HG03457 (cell line): ENCODE data around the gene BORCS5.
"Not testable (repeated sequence)": the region's sequence is repeated elsewhere in the genome, so short reads cannot be mapped to it uniquely, and the experiment has no call there.

Experiments used
- ATAC-seq: cut with Tn5 transposase; IDR thresholded peaks from one replicate; pipeline ENCODE4 v1.9.1; 2021; ENCODE audit warnings: moderate number of reproducible peaks; ENCODE audit not compliant: unreplicated experiment

BORCS5 gene

GRCh38 chr12:12482959-12483358 is 126.1 kb downstream of the BORCS5 start:
- no peak for ATAC-seq

- no peak for ATAC-seq
Observed at GRCh38 chr12:12483438-12483837, 126.6 kb downstream of the BORCS5 start.

GRCh38 chr12:12486661-12487240 is 129.9 kb downstream of the BORCS5 start:
- peak; percentile 85 for ATAC-seq

- ATAC-seq = no peak
Observed at GRCh38 chr12:12487490-12487889, 130.6 kb downstream of the BORCS5 start.

GRCh38 chr12:12488296-12488695 is 131.4 kb downstream of the BORCS5 start:
- ATAC-seq = no peak

GRCh38 chr12:12488823-12489550 is 132.1 kb downstream of the BORCS5 start:
- ATAC-seq = no peak

GRCh38 chr12:12491606-12492005 is 134.7 kb downstream of the BORCS5 start:
- ATAC-seq = no peak

GRCh38 chr12:12492547-12492946 is 135.7 kb downstream of the BORCS5 start:
- ATAC-seq = no peak

- no peak for ATAC-seq
Observed at GRCh38 chr12:12495536-12495935, 138.7 kb downstream of the BORCS5 start.

GRCh38 chr12:12498210-12498609 is 141.3 kb downstream of the BORCS5 start:
- ATAC-seq = no peak

GRCh38 chr12:12499909-12500604 is 143.2 kb downstream of the BORCS5 start:
- ATAC-seq = no peak

GRCh38 chr12:12501121-12501520 is 144.2 kb downstream of the BORCS5 start:
- no peak for ATAC-seq

- not testable (repeated sequence) for ATAC-seq
Observed at GRCh38 chr12:12502130-12502814, 145.4 kb downstream of the BORCS5 start.

- ATAC-seq = no peak
Observed at GRCh38 chr12:12502815-12503151, 145.9 kb downstream of the BORCS5 start.

GRCh38 chr12:12503384-12504078 is 146.7 kb downstream of the BORCS5 start:
- ATAC-seq = no peak

- ATAC-seq = peak; percentile 66
Observed at GRCh38 chr12:12505544-12506495, 148.9 kb downstream of the BORCS5 start.

- no peak for ATAC-seq
Observed at GRCh38 chr12:12506496-12506890, 149.6 kb downstream of the BORCS5 start.

GRCh38 chr12:12507121-12507520 is 150.2 kb downstream of the BORCS5 start:
- ATAC-seq = no peak

GRCh38 chr12:12508612-12509011 is 151.7 kb downstream of the BORCS5 start:
- no peak for ATAC-seq

GRCh38 chr12:12510141-12510540 is 153.3 kb downstream of the BORCS5 start:
- ATAC-seq = no peak
